Fibroblast of lung (primary cell): ENCODE data around the gene ATP2B1.

Source experiments
- EZH2 ChIP-seq: IDR thresholded peaks from 2 replicates; pipeline ENCODE4 v1.5.1; 2012; ENCODE audit warnings: low read length, control low read depth, mild to moderate bottlenecking; ENCODE audit errors: missing control alignments
- TF ChIP-seq, protein P1 (sequence below), 2 donors: IDR thresholded peaks in 1 of 2; conservative IDR thresholded peaks in 1 of 2; 1 replicate in 1 of 2; 2 replicates in 1 of 2; pipeline ENCODE4 v1.5.1; 2011 to 2012; ENCODE audit warnings: low read length in 2 of 2, control low read depth in 1 of 2, inconsistent platforms in 1 of 2, low read depth in 1 of 2, mild to moderate bottlenecking in 1 of 2

GRCh38 chr12:89742337-89743022 is 33.8 kb upstream of the ATP2B1 start:
- TF ChIP-seq, protein P1, sequence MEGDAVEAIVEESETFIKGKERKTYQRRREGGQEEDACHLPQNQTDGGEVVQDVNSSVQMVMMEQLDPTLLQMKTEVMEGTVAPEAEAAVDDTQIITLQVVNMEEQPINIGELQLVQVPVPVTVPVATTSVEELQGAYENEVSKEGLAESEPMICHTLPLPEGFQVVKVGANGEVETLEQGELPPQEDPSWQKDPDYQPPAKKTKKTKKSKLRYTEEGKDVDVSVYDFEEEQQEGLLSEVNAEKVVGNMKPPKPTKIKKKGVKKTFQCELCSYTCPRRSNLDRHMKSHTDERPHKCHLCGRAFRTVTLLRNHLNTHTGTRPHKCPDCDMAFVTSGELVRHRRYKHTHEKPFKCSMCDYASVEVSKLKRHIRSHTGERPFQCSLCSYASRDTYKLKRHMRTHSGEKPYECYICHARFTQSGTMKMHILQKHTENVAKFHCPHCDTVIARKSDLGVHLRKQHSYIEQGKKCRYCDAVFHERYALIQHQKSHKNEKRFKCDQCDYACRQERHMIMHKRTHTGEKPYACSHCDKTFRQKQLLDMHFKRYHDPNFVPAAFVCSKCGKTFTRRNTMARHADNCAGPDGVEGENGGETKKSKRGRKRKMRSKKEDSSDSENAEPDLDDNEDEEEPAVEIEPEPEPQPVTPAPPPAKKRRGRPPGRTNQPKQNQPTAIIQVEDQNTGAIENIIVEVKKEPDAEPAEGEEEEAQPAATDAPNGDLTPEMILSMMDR (conservative IDR thresholded peaks at IDR 0.05 in 1 of 2, IDR thresholded peaks at IDR 0.05 in 1 of 2; ENCODE audit: low read depth in 1 of 2, low read length in 2 of 2) = no peak
- no peak for TF ChIP-seq EZH2
